ENCODE results near the gene POLK.
"Not testable (repeated sequence)": the region's sequence is repeated elsewhere in the genome, so short reads cannot be mapped to it uniquely, and the experiment has no call there.

POLK gene

DNA sequence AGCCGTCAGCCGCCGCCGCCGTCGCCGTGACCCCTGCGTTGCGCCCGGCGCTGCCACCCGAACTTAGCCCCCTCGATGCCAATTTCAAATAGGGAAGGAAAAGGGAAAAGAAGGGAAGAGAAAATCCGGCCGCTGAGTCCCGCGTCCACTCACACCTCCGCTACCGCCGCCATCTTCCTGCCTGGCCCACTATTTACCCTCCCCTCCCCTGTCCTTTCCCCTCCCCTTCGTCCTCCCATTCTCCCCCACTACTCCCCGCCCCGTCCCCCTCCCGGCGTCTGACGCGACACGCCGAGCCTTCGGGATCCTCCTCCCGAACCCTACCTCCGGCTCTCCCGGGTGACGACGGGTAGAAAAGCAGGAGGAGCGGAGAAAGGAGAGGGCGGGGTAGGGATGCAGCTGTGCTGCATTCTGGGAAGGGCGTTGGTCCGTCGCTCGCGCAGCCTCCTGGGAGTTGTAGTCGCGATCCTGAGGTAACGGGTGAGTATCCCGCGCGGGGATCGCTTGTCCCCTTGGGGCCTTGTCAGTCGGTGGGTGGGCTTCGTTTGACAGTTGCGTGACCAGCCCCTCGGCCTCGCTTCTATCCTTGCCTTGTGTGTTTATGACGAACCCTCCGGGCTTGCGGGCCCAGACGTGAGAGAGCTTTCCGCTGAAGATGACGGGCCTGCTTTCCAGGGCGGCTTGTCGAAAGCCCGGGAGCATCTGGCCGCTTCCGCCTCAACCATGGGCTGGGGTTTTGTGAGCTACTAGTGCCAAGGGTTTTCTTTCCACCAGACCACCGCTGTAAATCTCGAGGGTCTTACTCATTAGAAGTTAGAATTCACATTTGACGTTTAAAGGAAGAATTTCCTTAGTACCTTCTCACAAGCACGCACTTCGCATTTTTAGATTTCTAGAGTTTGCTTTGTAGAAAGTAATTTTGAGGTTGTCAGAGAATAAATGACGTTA is at the start of gene POLK, which contains the start of gene CERT1:
POLK (plus strand) TSS at position 457 of the 948 bp plus-strand sequence.
CERT1 (minus strand) TSS at position 195 of the 948 bp plus-strand sequence. CDS start 422 bp downstream, outside the sequence.
- in situ Hi-C loops (cut with MboI; ENCODE audit: low sequenced_read_pairs) = no loop called here

DNA sequence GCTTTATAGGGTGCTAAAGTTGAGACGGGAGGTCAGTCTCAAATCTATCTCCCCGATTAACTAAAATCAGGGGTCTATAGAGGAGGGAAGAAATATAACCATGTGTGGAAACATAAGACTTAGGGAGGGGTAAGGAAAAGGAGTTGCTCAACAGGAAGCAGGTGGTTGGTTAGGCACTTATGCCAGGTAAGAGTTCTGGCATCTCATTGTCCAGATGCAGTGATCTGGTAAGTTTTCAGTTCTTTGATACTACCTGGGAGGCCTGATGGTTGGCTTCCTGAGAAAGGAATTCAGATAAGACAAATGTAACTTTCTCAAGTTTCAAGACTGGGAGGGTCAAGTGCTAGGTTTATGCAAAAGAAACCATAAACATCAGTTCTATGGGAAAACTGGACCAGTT is 48.0 kb upstream of the POLK start:
- in situ Hi-C loops (cut with MboI; ENCODE audit: low sequenced_read_pairs) = no loop called here

DNA sequence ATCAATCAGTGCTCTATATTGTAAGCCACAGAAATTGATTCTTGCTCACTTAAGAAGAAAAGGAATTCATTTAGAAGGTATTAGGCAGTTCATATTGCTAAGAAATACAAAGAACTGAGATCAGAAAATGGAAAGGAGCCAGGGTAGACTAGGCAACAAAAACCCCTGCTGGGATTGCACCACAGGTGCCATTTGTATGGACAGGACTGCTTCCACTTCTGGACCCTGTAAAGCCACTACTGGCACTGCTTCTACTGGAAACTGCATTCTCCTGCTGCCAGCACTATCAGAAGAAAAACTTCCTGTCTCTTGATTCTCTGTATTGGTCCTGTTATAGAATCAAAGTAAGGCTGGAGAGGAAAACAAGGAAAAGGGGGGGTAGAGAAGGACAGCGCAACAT is 46.2 kb upstream of the POLK start:
- in situ Hi-C loops (cut with MboI; ENCODE audit: low sequenced_read_pairs) = no loop called here

- in situ Hi-C loops (cut with MboI; ENCODE audit: low sequenced_read_pairs) = no loop called here
Measured at GRCh38 chr5:75466006-75466716, 45.5 kb upstream of the POLK start.

- in situ Hi-C loops (cut with MboI; ENCODE audit: low sequenced_read_pairs) = no loop called here
Measured at GRCh38 chr5:75468593-75468992, 43.1 kb upstream of the POLK start.

- in situ Hi-C loops (cut with MboI; ENCODE audit: low sequenced_read_pairs) = no loop called here
Measured at GRCh38 chr5:75469017-75469416, 42.7 kb upstream of the POLK start.

GRCh38 chr5:75471193-75471592 is 40.5 kb upstream of the POLK start:
- in situ Hi-C loops (cut with MboI; ENCODE audit: low sequenced_read_pairs) = no loop called here

GRCh38 chr5:75472973-75473372 is 38.7 kb upstream of the POLK start:
- in situ Hi-C loops (cut with MboI; ENCODE audit: low sequenced_read_pairs) = no loop called here

DNA sequence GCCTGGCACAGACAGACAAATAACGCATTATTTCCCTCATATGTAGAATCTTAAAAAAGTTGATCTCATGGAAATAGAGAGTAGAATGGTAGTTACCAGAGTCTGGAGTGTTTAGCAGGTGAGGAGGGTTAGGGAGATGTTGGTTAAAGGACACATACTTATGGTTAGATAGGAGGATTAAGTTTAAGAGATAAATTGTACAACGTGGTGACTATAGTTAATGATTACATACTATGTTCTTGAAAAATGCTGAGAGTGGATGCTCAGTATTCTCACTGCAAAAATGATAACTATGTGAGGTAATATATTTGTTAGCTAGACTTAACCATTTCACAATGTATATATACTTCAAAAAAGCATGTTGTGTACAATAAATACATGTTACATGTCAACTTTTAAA is 38.2 kb upstream of the POLK start:
- in situ Hi-C loops (cut with MboI; ENCODE audit: low sequenced_read_pairs) = no loop called here

GRCh38 chr5:75475364-75475763 is 36.3 kb upstream of the POLK start:
- in situ Hi-C loops (cut with MboI; ENCODE audit: low sequenced_read_pairs) = no loop called here

- in situ Hi-C loops (cut with MboI; ENCODE audit: low sequenced_read_pairs) = no loop called here
Measured at GRCh38 chr5:75481024-75481423, 30.7 kb upstream of the POLK start.

DNA sequence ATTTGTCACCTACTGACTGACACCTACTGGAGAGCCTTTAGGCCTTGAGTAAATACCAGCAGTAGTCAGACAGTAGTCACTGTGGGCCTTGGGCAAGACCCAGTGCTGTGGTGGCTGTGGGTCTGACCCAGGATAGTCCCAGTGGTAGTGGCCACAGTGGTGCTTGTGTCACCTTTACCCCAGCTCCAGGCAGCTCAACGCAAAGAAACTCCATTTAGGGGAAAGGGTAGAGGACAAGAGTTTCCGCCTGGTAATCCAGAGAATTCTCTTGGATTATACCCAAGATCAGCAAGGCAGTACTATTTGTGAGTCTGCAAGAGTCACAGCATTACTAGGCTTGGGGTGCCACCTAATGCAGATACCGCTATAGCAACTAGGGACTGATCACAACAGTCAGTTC is 29.2 kb upstream of the POLK start:
- in situ Hi-C loops (cut with MboI; ENCODE audit: low sequenced_read_pairs) = no loop called here

- in situ Hi-C loops (cut with MboI; ENCODE audit: low sequenced_read_pairs) = no loop called here
Measured at GRCh38 chr5:75484605-75485004, 27.1 kb upstream of the POLK start.

DNA sequence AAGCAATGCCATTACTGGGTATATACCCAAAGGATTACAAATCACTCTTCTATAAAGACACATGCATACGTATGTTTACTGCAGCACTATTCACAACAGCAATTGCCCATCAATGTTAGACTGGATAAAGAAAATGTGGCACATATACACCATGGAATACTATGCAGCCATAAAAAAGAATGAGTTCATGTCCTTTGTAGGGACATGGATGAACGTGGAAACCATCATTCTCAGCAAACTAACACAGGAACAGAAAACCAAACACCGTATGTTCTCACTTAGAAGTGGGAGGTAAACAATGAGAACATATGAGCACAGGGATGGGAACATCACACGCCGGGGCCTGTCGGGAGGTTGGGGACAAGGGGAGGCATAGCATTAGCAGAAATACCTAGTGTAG is 21.8 kb upstream of the POLK start:
- in situ Hi-C loops (cut with MboI; ENCODE audit: low sequenced_read_pairs) = not testable (repeated sequence)

GRCh38 chr5:75491621-75492020 is 20.1 kb upstream of the POLK start:
- in situ Hi-C loops (cut with MboI; ENCODE audit: low sequenced_read_pairs) = no loop called here

DNA sequence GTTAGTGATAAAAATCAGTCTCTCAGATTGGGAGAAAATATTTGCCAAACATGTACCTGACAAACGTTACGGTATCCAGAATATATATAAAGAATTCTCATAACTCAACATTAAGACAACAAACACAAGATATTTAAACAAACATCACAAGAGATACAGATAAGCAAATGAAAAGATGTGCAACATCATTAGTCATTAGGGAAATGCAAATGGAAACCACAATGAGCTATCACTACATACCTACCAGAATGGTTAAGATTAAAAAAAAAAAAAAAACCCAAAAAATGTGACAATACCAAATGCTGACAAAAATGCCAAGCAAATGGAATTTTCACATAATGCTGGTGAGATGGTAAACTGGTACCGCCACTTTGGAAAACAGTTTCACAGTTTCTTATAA is 15.7 kb upstream of the POLK start:
- in situ Hi-C loops (cut with MboI; ENCODE audit: low sequenced_read_pairs) = no loop called here

DNA sequence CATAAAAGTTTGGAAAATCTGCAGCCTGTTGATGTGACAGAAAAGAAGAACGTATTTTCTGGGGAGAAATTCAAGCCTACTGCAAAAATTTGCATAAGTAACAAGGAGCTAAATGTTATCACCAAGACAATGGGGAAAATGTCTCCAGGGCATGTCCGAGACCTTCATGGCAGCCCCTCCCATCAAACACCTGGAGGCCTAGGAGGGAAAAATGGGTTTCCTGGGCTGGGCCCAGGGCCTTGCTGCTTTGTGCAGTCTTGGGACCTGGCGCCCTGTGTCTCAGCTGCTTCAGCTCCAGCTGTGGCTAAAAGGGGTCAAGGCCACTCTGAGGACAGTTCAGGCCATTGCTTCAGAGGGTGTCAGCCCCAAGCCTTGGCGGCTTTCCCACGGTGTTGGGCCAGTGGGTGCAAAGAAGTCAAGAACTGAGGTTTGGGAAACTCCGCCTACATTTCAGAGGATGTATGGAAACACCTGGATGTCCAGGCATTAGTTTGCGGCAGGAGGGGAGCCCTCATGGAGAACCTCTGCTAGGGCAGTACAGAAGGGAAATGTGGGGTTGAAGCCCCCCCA is 13.4 kb upstream of the POLK start:
- in situ Hi-C loops (cut with MboI; ENCODE audit: low sequenced_read_pairs) = no loop called here

DNA sequence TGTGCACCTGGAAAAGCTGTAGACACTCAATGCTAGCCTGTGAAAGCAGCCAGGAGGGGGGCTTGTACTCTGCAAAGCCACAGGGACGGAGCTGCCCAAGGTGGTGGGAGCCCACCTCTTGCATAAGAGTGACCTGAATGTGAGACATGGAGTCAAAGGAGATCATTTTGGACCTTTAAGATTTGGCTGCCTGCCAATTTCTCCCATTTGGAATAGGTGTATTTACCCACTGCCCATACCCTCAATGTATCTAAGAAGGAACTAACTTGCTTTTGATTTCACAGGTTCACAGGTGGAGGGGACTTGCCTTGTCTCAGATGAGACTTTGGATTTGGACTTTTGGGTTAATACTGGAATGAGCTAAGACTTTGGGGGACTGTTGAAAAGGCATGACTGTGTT is 12.8 kb upstream of the POLK start:
- in situ Hi-C loops (cut with MboI; ENCODE audit: low sequenced_read_pairs) = not testable (repeated sequence)

DNA sequence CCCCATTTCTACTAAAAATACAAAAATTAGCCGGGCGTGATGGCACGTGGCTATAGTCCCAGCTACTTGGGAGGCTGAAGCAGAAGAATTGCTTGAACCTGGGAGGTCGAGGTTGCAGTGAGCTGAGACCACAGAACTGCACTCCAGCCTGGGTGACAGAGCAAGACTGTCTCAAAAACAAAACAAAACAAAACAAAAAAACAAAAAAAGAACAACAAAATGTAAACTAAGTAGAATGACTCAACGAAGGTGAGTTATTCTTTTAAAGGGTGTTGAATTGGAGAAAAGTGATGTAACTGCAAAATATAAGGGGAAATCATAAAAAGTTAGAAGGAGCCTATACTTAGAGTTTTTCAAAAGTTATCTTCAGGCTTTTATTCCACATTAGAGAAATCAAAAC is 6.6 kb upstream of the POLK start:
- in situ Hi-C loops (cut with MboI; ENCODE audit: low sequenced_read_pairs) = not testable (repeated sequence)

- in situ Hi-C loops (cut with MboI; ENCODE audit: low sequenced_read_pairs) = no loop called here
Measured at GRCh38 chr5:75507841-75508240, 3.9 kb upstream of the POLK start.

- in situ Hi-C loops (cut with MboI; ENCODE audit: low sequenced_read_pairs) = no loop called here
Measured at GRCh38 chr5:75509546-75509945, 2.1 kb upstream of the POLK start.

GRCh38 chr5:75509956-75510355 is 1.7 kb upstream of the POLK start:
- in situ Hi-C loops (cut with MboI; ENCODE audit: low sequenced_read_pairs) = no loop called here
